ENCODE results near the gene LYPLA2.
A peak's percentile ranks its signal among the peaks of the same experiment; 100 is the strongest.

DNA sequence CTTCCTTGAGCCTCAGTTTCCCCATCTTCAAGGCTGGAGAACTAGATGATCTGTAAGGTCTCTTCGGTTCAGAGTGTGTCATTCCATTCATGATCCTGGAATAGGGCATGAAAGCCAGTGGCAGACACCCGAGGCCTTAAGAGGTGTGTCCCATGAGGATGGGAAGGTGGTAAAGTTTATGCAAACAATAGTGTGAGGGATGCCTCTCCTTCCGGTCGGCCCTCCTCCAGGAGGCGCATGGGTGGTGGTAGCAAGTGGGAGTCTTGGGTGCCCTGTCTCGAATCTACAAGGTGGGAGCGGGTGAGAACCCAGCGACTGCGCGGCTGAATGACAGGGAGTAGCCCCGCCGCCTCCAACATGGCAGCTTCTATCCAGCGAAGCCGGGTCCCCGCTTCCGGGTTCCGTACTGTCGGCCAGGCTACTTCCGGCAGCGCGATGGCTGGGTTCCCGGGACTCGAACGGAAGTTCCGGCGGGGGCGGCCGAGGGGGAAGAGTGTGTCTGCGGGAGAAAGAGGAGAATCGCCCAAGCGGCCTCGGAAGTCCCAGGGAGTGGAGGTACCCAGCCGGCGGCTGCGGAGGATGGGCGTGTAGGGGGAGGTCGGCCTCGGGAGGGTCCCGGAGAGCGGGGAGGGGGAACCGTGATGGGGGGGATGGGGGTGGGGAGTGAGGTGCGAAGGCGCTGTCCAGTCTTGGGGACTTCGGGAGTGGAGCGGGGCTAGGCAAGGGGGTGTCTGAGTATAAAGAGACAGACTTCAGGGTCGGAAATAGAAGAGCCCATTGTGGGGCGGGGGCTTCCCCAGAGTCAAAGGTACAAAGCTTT is at the start of gene LYPLA2:
- TF ChIP-seq EZH2 (IDR thresholded peaks at IDR 0.05) (no peak), POLR2AphosphoS5 (IDR thresholded peaks at IDR 0.05; ENCODE audit: borderline replicate concordance, low read depth, low read length) (peak; percentile 89)

Measured in SK-N-MC (cell line).